Progenitor cell of endocrine pancreas (in vitro differentiated cells): Measurements from ENCODE around the gene CDC34. TPM values are rescaled to one million over a fixed set of nuclear protein-coding genes. Genes with fewer than 3 reads are reported as not detected.

ENCODE experiments used
- DNase-seq: peaks from one replicate; pipeline ENCODE4 v3.0.0; 2021; ENCODE audit warnings: low spot score; ENCODE audit not compliant: unreplicated experiment
- H3K27ac Mint-ChIP-seq: 2 replicates; pipeline ENCODE4 v1.8.0; 2021; ENCODE audit warnings: mild to moderate bottlenecking, moderate library complexity, mixed read lengths
- H3K27me3 Mint-ChIP-seq: 2 replicates; pipeline ENCODE4 v1.8.0; 2021; ENCODE audit warnings: mixed read lengths
- H3K36me3 Mint-ChIP-seq: 2 replicates; pipeline ENCODE4 v1.8.0; 2022; ENCODE audit warnings: mixed read lengths; ENCODE audit not compliant: insufficient read depth
- H3K4me1 Mint-ChIP-seq: 2 replicates; pipeline ENCODE4 v1.8.0; 2021; ENCODE audit warnings: low read depth, mixed read lengths
- H3K4me3 Mint-ChIP-seq: 2 replicates; pipeline ENCODE4 v1.8.0; 2021; ENCODE audit warnings: low read depth, mild to moderate bottlenecking, moderate library complexity, mixed read lengths
- H3K9me3 Mint-ChIP-seq: 2 replicates; pipeline ENCODE4 v1.8.0; 2021; ENCODE audit warnings: low read depth, mixed read lengths
- CTCF ChIP-seq: fragments of 200-600 bp; sonication (generic); IDR thresholded peaks from one replicate; pipeline ENCODE4 v1.5.0; 2021; ENCODE audit warnings: antibody characterized with exemption, mild to moderate bottlenecking; ENCODE audit not compliant: unreplicated experiment
- total RNA-seq: library from RNA; stranded (reverse); gene quantifications from 2 replicates; pipeline ENCODE4 v1.2.1, GENCODE V29; 2021

CDC34 gene
- total RNA-seq, 1 donor from 2014 or later: 96.9 TPM

- no peak overlapping the region for H3K27ac Mint-ChIP-seq
- H3K36me3 Mint-ChIP-seq: no peaks in the 10 kb centered on the region
- peaks cover 6% of the 10 kb centered on the region for H3K4me1 Mint-ChIP-seq
- no peaks in the 10 kb centered on the region for H3K9me3 Mint-ChIP-seq
- peaks cover 10% of the 10 kb centered on the region for H3K27me3 Mint-ChIP-seq
- no peak for DNase-seq
- TF ChIP-seq CTCF: no peak
- no peak overlapping the region for H3K4me3 Mint-ChIP-seq
Observed at GRCh38 chr19:491146-491741, 40.3 kb upstream of the CDC34 start.

GRCh38 chr19:492091-492531 lies 39.4 kb upstream of the CDC34 start:
- peaks cover 5% of the 10 kb centered on the region for H3K4me1 Mint-ChIP-seq
- peaks cover 10% of the 10 kb centered on the region for H3K27me3 Mint-ChIP-seq
- no peak for TF ChIP-seq CTCF
- H3K4me3 Mint-ChIP-seq: no peak overlapping the region
- H3K9me3 Mint-ChIP-seq: no peaks in the 10 kb centered on the region
- DNase-seq: no peak
- no peaks in the 10 kb centered on the region for H3K36me3 Mint-ChIP-seq
- H3K27ac Mint-ChIP-seq: no peak overlapping the region

- no peak overlapping the region for H3K4me3 Mint-ChIP-seq
Observed at GRCh38 chr19:493391-494170, 38.0 kb upstream of the CDC34 start.

GRCh38 chr19:494171-495080 lies 37.1 kb upstream of the CDC34 start:
- TF ChIP-seq CTCF: no peak
- H3K27me3 Mint-ChIP-seq: peaks cover 21% of the 10 kb centered on the region
- no peaks in the 10 kb centered on the region for H3K36me3 Mint-ChIP-seq
- no peak overlapping the region for H3K27ac Mint-ChIP-seq
- no peak overlapping the region for H3K4me3 Mint-ChIP-seq
- DNase-seq: no peak
- H3K4me1 Mint-ChIP-seq: peaks cover 2% of the 10 kb centered on the region
- H3K9me3 Mint-ChIP-seq: no peaks in the 10 kb centered on the region

More at GRCh38 chr19:493391-494170, 38.0 kb upstream of the CDC34 start:
- no peak overlapping the region for H3K27ac Mint-ChIP-seq
- TF ChIP-seq CTCF: no peak
- peaks cover 15% of the 10 kb centered on the region for H3K27me3 Mint-ChIP-seq
- peaks cover 2% of the 10 kb centered on the region for H3K4me1 Mint-ChIP-seq
- H3K36me3 Mint-ChIP-seq: no peaks in the 10 kb centered on the region
- no peaks in the 10 kb centered on the region for H3K9me3 Mint-ChIP-seq
- no peak for DNase-seq

GRCh38 chr19:495081-495401 lies 36.5 kb upstream of the CDC34 start:
- Mint-ChIP-seq H3K4me3 (no peak overlapping the region), H3K27ac (no peak overlapping the region), H3K27me3 (peaks cover 25% of the 10 kb centered on the region), H3K4me1 (no peaks in the 10 kb centered on the region), H3K36me3 (no peaks in the 10 kb centered on the region), H3K9me3 (no peaks in the 10 kb centered on the region)
- DNase-seq: no peak
- TF ChIP-seq CTCF: no peak
